K562 (cell line): ENCODE measurements around the gene SPATA31D3. TPM values are rescaled to one million over a fixed set of nuclear protein-coding genes. Genes with fewer than 3 reads are reported as not detected.
"Not testable (repeated sequence)": the region's sequence is repeated elsewhere in the genome, so short reads cannot be mapped to it uniquely, and the experiment has no call there.

ENCODE experiments used
- ATAC-seq: fragments of 200-7000 bp; cut with Tn5 transposase; 3 replicates; pipeline ENCODE4 v1.9.1; 2020; ENCODE audit warnings: moderate library complexity
- BruUV-seq: library from RNA; stranded (reverse); fragments of 400-500 nt; replicated peaks from 2 replicates; lab custom pipeline; 2021; lab: Mats Ljungman, UMichigan
- CTCF ChIA-PET: fragments of 300-600 bp; formaldehyde crosslinking; extraction: SDS; loops from one replicate; lab custom pipeline; 2021; ENCODE audit warnings: low intra/inter-chr PET ratio; lab: Yijun Ruan, JAX
- POLR2A ChIA-PET: fragments of 300-600, 350-650 bp; sonication (Branson Sonifier 250); formaldehyde crosslinking; extraction: SDS; loops from one replicate; lab custom pipeline; 2021; ENCODE audit warnings: antibody characterized with exemption, inconsistent platforms; lab: Yijun Ruan, JAX
- DNase-seq, 4 experiments: peaks; one replicate each; pipeline versions ENCODE4 v3.0.0 to v3.0.0-alpha.2; 2011 to 2018; ENCODE audit warnings: low spot score in 3 of 4, mixed read lengths in 3 of 4; ENCODE audit errors: extremely low read depth in 1 of 4
- FAIRE-seq: peaks from 2 replicates; lab custom pipeline; 2011; peaks lifted over from hg19 to GRCh38; lab: Jason Lieb, UNC
- H2AFZ ChIP-seq: 2 replicates; pipeline ENCODE4 v1.6.0; 2011; ENCODE audit warnings: low read depth, low read length, control low read depth, inconsistent platforms
- H3K27ac ChIP-seq: fragments of 200-600 bp; 3 replicates; pipeline ENCODE4 v1.8.0; 2011; ENCODE audit warnings: low read depth, mild to moderate bottlenecking, control low read depth, inconsistent platforms, low read length, moderate library complexity, mixed read lengths; ENCODE audit errors: extremely low read depth
- H3K27me3 ChIP-seq, 2 experiments: fragments of 300-600 bp in 1 of 2; 2 replicates in 1 of 2; 3 replicates in 1 of 2; pipeline versions ENCODE4 v1.6.0 to v1.8.0; 2011; ENCODE audit warnings: inconsistent platforms in 2 of 2, low read length in 2 of 2, mild to moderate bottlenecking in 1 of 2, mixed read lengths in 1 of 2, moderate library complexity in 1 of 2; ENCODE audit not compliant: control insufficient read depth in 2 of 2, insufficient read depth in 2 of 2
- H3K36me3 ChIP-seq: fragments of 300-600 bp; 3 replicates; pipeline ENCODE4 v1.8.0; 2011; ENCODE audit warnings: mild to moderate bottlenecking, low read length, inconsistent platforms; ENCODE audit not compliant: control insufficient read depth, insufficient read depth
- H3K4me1 ChIP-seq, 2 experiments: fragments of 200-600 bp in 1 of 2; replicated peaks in 1 of 2; 2 replicates in 1 of 2; 3 replicates in 1 of 2; pipeline versions ENCODE4 v1.5.1 to v1.8.0; 2011; ENCODE audit warnings: inconsistent platforms in 2 of 2, low read length in 2 of 2, mild to moderate bottlenecking in 1 of 2, mixed read lengths in 1 of 2, moderate library complexity in 1 of 2; ENCODE audit not compliant: control insufficient read depth in 2 of 2, insufficient read depth in 2 of 2
- H3K4me2 ChIP-seq: 2 replicates; pipeline ENCODE4 v1.6.1; 2011; ENCODE audit warnings: low read length, control low read depth, inconsistent platforms, mixed read lengths; ENCODE audit not compliant: insufficient read depth
- H3K4me3 ChIP-seq: fragments of 200-600 bp; sonication (generic), shearing (Covaris generic); 2 replicates; pipeline ENCODE4 v1.5.1; 2016; ENCODE audit warnings: control low read depth, inconsistent platforms
- H3K79me2 ChIP-seq: fragments of 200-600 bp; 3 replicates; pipeline ENCODE4 v1.8.0; 2011; ENCODE audit warnings: low read length, inconsistent platforms; ENCODE audit not compliant: control insufficient read depth, insufficient read depth
- H3K9ac ChIP-seq, 2 experiments: 2 replicates each; pipeline versions ENCODE4 v1.6.0 to v1.6.1; 2011; ENCODE audit warnings: low read depth in 2 of 2, low read length in 2 of 2, control low read depth in 1 of 2, inconsistent platforms in 1 of 2, mild to moderate bottlenecking in 1 of 2, mixed read lengths in 1 of 2; ENCODE audit not compliant: insufficient read depth in 1 of 2
- H3K9me1 ChIP-seq: one replicate; pipeline ENCODE4 v1.6.0; 2011; ENCODE audit warnings: inconsistent platforms, mild to moderate bottlenecking, low read length, moderate library complexity; ENCODE audit not compliant: control insufficient read depth, insufficient read depth
- H3K9me3 ChIP-seq: replicated peaks from 2 replicates; pipeline ENCODE4 v1.5.1; 2011; ENCODE audit warnings: low read depth, low read length, inconsistent platforms; ENCODE audit not compliant: control insufficient read depth, insufficient read depth
- H4K20me1 ChIP-seq: replicated peaks from 2 replicates; pipeline ENCODE4 v1.6.1; 2011; ENCODE audit warnings: low read length, inconsistent platforms, mixed read lengths; ENCODE audit not compliant: control insufficient read depth, insufficient read depth
- CCAR2 ChIP-seq: fragments of 200-400 bp; formaldehyde crosslinking; IDR thresholded peaks from 2 replicates; pipeline ENCODE4 v1.6.1; 2017; ENCODE audit warnings: mild to moderate bottlenecking, low read depth, low read length
- CCNT2 ChIP-seq: IDR thresholded peaks from 2 replicates; pipeline ENCODE4 v1.6.1; 2011; ENCODE audit warnings: borderline replicate concordance, low read depth, mild to moderate bottlenecking, moderate library complexity, mixed read lengths, low read length; ENCODE audit not compliant: insufficient read length; ENCODE audit errors: extremely low read depth
- CREB1 ChIP-seq, 2 experiments: sonication (generic) in 1 of 2; formaldehyde crosslinking in 1 of 2; IDR thresholded peaks; 2 replicates each; pipeline versions ENCODE4 v1.6.1 to v1.8.0; 2012 to 2022; ENCODE audit warnings: inconsistent platforms in 1 of 2, mild to moderate bottlenecking in 1 of 2, missing genetic modification reagents in 1 of 2, moderate library complexity in 1 of 2
- CREM ChIP-seq: IDR thresholded peaks from 2 replicates; pipeline ENCODE4 v1.6.1; 2014; ENCODE audit warnings: antibody characterized with exemption, low read depth
- DIDO1 ChIP-seq: fragments of 450-650 bp; IDR thresholded peaks from 2 replicates; pipeline ENCODE4 v1.6.1; 2016; ENCODE audit warnings: low read depth, missing biosample characterization, missing genetic modification characterization
- GTF2E2 ChIP-seq: fragments of 200-800 bp; sonication (Bioruptor generic); IDR thresholded peaks from 2 replicates; pipeline ENCODE4 v1.6.1; 2016; ENCODE audit warnings: missing genetic modification characterization, missing compliant biosample characterization
- NFE2L1 ChIP-seq: fragments of 450-650 bp; IDR thresholded peaks from 2 replicates; pipeline ENCODE4 v1.6.1; 2016; ENCODE audit warnings: missing genetic modification characterization, low read depth, mild to moderate bottlenecking, missing compliant biosample characterization, moderate library complexity, borderline replicate concordance
- PHF21A ChIP-seq: fragments of 450-650 bp; IDR thresholded peaks from 2 replicates; pipeline ENCODE4 v1.6.1; 2017; ENCODE audit warnings: low read depth, borderline replicate concordance
- RBBP5 ChIP-seq: fragments of 200-600 bp; sonication (generic); IDR thresholded peaks from 2 replicates; pipeline ENCODE4 v1.6.1; 2012; ENCODE audit warnings: borderline replicate concordance, mild to moderate bottlenecking, low read length, control low read depth, inconsistent platforms; ENCODE audit not compliant: insufficient read depth, poor library complexity, severe bottlenecking
- SUPT5H ChIP-seq: fragments of 450-650 bp; IDR thresholded peaks from 2 replicates; pipeline ENCODE4 v1.6.1; 2016
- ZNF165 ChIP-seq: fragments of 250-450 bp; sonication (Bioruptor Pico); IDR thresholded peaks from 2 replicates; pipeline ENCODE4 v1.4.0; 2020; ENCODE audit warnings: borderline replicate concordance
- WGBS: fragments of 100-300 bp; shearing (Covaris generic); methylation state at CpG from one replicate; pipeline ENCODE4 v1.1.6; 2016; ENCODE audit warnings: low coverage, mixed read lengths; ENCODE audit not compliant: insufficient coverage; ENCODE audit errors: missing lambda C conversion rate; 5-methylcytosine and 5-hydroxymethylcytosine counted together
- in situ Hi-C: fragments of 300-500 bp; cut with MboI; formaldehyde crosslinking; loops from 4 replicates; pipeline ENCODE4 v1.15.0; 2018; ENCODE audit warnings: inconsistent platforms, mixed read lengths
- intact Hi-C: fragments of 100-400 bp; cut with micrococcal nuclease; formaldehyde crosslinking; loops from 2 replicates; pipeline ENCODE4 v1.14.2; 2022
- polyA plus RNA-seq, 8 experiments: library from polyadenylated mRNA; depleted of rRNA in 4 of 8; stranded (reverse) in 5 of 8; unstranded in 3 of 8; fragments of >200 nt; fragmentation: Nextera tagmentation in 2 of 8; fragmentation: Illumina TruSeq in 1 of 8; extraction: Ambion mirVana in 2 of 8; extraction: Trizol in 1 of 8; gene quantifications; 2 replicates each; pipeline versions ENCODE4 v1.2.1 to v1.2.3, GENCODE V29; 2011 to 2014; ENCODE audit warnings: inconsistent platforms in 1 of 8, missing spikeins in 1 of 8
- total RNA-seq, 7 experiments: library from RNA; depleted of rRNA in 6 of 7; stranded (reverse); fragments of >200 nt in 6 of 7; fragmentation: Illumina TruSeq in 2 of 7; extraction: Trizol in 2 of 7; gene quantifications; 2 replicates each; pipeline versions ENCODE4 v1.2.1 to v1.2.3, GENCODE V29; 2011 to 2021; ENCODE audit warnings: low replicate concordance in 1 of 7
- TF ChIP-seq, protein P1 (sequence below): sonication (generic); formaldehyde crosslinking; IDR thresholded peaks from 2 replicates; pipeline ENCODE4 v1.8.0; 2022; ENCODE audit warnings: mild to moderate bottlenecking, missing genetic modification reagents

SPATA31D3 gene
- total and polyA plus RNA-seq, 9 of the 15 experiments (the other 6 are each of a cell fraction or from before 2014, with no cell fraction given), result not detected

DNA sequence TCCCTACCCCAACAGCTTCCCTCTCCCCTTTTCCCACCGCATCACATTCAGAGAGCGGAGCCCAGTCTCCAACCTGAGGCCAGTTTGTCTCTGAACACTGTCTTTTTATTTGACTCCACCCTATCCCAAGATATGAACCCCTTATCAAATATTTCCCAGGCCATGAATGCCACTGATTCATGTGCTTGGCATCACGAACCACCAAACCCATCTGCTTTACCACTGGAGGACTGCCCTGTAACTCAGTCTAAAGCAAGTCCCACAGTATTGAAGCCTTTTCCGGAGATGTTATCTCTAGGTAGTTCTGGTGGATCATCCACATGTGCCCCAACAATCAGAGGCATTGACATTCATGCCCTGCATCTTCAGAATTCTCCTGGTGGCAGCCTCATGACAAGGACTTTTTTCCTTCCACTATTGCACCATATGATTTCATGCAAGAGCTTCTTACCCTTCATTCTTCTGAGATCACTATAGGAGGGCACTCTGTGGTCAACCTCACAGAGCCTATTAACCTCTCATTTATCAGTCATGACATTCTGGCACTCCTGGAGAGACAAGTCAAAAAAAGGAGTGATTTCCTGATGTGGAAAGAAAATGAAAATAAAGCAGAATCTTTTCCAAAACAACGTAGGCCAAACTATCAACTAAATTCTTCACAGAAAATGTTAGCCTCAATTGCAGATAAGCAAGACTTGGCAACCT, 27.3 kb upstream of the SPATA31D3 start:
- intact Hi-C loops (no loop called here), in situ Hi-C loops (no loop called here)
- Histone ChIP-seq H3K79me2 (no peaks in the 10 kb centered on the region), H3K9me3 (no peaks in the 10 kb centered on the region), H2AFZ (no peak overlapping the region), H3K27me3 (no peaks in the 10 kb centered on the region), H3K9me1 (no peaks in the 10 kb centered on the region), H3K36me3 (no peaks in the 10 kb centered on the region), H3K27ac (no peak overlapping the region), H3K4me1 (no peaks in the 10 kb centered on the region), H3K9ac (no peak overlapping the region), H4K20me1 (no peaks in the 10 kb centered on the region), H3K4me2 (no peak overlapping the region), H3K4me3 (no peak overlapping the region)
- no peak for TF ChIP-seq CREM
- TF ChIP-seq NFE2L1, result no peak
- no peak for TF ChIP-seq ZNF165 (CRISPR knock-in tag)
- TF ChIP-seq CCAR2, result no peak
- TF ChIP-seq, protein P1, sequence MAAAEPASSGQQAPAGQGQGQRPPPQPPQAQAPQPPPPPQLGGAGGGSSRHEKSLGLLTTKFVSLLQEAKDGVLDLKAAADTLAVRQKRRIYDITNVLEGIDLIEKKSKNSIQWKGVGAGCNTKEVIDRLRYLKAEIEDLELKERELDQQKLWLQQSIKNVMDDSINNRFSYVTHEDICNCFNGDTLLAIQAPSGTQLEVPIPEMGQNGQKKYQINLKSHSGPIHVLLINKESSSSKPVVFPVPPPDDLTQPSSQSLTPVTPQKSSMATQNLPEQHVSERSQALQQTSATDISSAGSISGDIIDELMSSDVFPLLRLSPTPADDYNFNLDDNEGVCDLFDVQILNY (CRISPR knock-in tag), result no peak
- no peak for TF ChIP-seq DIDO1
- TF ChIP-seq CCNT2, result no peak
- TF ChIP-seq RBBP5, result no peak
- TF ChIP-seq PHF21A, result no peak
- no peak for TF ChIP-seq SUPT5H
- TF ChIP-seq GTF2E2, result no peak
- TF ChIP-seq CREB1 (IDR thresholded peaks at IDR 0.05), result no peak
- no peak for TF ChIP-seq CREB1 (CRISPR knock-in tag; IDR thresholded peaks at IDR 0.05)
- FAIRE-seq (no peak), ATAC-seq (no peak), DNase-seq (no peak)
- POLR2A ChIA-PET, result no interaction called here
- 0% methylated on average over 2 of the region's 5 CpGs for WGBS
- CTCF ChIA-PET, result no interaction called here
- no TSS peak for BruUV-seq

DNA sequence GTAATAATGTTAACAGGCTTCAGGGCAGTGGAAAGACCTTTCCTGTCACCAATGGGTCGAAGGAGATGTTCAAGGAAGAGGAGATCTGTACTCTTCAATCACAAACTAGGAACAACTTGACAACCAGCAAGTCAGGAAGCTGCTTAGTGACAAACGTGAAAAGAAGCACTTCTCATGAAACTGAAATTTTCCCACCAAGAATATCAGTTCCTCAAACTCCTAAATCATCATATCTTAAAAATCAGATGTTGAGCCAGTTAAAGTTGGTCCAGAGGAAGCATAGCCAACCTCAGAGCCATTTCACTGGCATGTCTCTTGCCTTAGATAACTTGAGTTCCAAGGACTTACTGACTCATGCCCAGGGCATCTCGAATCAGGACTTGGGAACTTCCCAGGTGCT, 24.8 kb upstream of the SPATA31D3 start:
- POLR2A ChIA-PET, H3K36me3 ChIP-seq, H3K4me1 ChIP-seq, H4K20me1 ChIP-seq, FAIRE-seq, H3K9me1 ChIP-seq, H3K9me3 ChIP-seq, H3K9ac ChIP-seq, H3K79me2 ChIP-seq, ATAC-seq, intact Hi-C loops, DNase-seq, H3K4me2 ChIP-seq, BruUV-seq, CTCF ChIA-PET, H3K27me3 ChIP-seq, H3K27ac ChIP-seq, H2AFZ ChIP-seq, H3K4me3 ChIP-seq, in situ Hi-C loops: not testable (repeated sequence)
- no CpG with 5 or more reads among the region's 3 CpGs for WGBS
